Esophagus squamous epithelium (tissue), 5 donors: ENCODE results near the gene FGD6. TPM values are rescaled to one million over a fixed set of nuclear protein-coding genes. Genes with fewer than 3 reads are reported as not detected.

Experiments
- DNase-seq: peaks from one replicate; lab custom pipeline; 2025; lab: John Stamatoyannopoulos, UW
- H3K27ac ChIP-seq, 4 donors: fragments of 200-600 bp; sonication (generic); one replicate each; pipeline ENCODE4 v1.5.1; 2016 to 2019; ENCODE audit warnings: mild to moderate bottlenecking in 1 of 4
- H3K27me3 ChIP-seq, 4 donors: fragments of 200-600 bp; sonication (generic); 1 replicate in 3 of 4; 2 replicates in 1 of 4; pipeline versions ENCODE4 v1.5.1 to v1.6.0; 2017 to 2021; ENCODE audit warnings: antibody characterized with exemption in 1 of 4
- H3K36me3 ChIP-seq, 3 donors: fragments of 200-600 bp; sonication (generic); one replicate each; pipeline ENCODE4 v1.5.1; 2016 to 2019
- H3K4me1 ChIP-seq, 3 donors: fragments of 200-600 bp; sonication (generic); one replicate each; pipeline ENCODE4 v1.5.1; 2017 to 2019
- H3K4me3 ChIP-seq, 4 donors: fragments of 200-600 bp; sonication (generic); 1 replicate in 3 of 4; 2 replicates in 1 of 4; pipeline ENCODE4 v1.5.1; 2016 to 2019; ENCODE audit warnings: mild to moderate bottlenecking in 2 of 4, moderate library complexity in 1 of 4
- H3K9me3 ChIP-seq, 3 donors: fragments of 200-600 bp; sonication (generic); one replicate each; pipeline ENCODE4 v1.5.1; 2016 to 2019
- POLR2A ChIP-seq, 4 donors: fragments of 450-650 bp; IDR thresholded peaks; one replicate each; pipeline ENCODE4 v1.6.1; 2017; ENCODE audit warnings: antibody characterized with exemption in 4 of 4, mild to moderate bottlenecking in 4 of 4, moderate library complexity in 3 of 4
- WGBS, 2 donors: methylation state at CpG; one replicate each; pipeline ENCODE4 v1.1.5; 2018; 5-methylcytosine and 5-hydroxymethylcytosine counted together
- intact Hi-C: fragments of 100-400 bp; cut with DNase I; formaldehyde crosslinking; loops from one replicate; pipeline ENCODE4 v1.15.0; 2022
- total RNA-seq, 4 donors: library from RNA; depleted of rRNA; stranded (reverse); fragments of >200 nt; gene quantifications; one replicate each; pipeline ENCODE4 v1.1.0, GENCODE V29; 2016
- TF ChIP-seq, protein P1 (sequence below), 6 experiments: fragments of 450-650 bp in 4 of 6; fragments of 200-600 bp in 2 of 6; sonication (generic) in 2 of 6; IDR thresholded peaks; one replicate each; pipeline ENCODE4 v1.5.1; 2016 to 2019; ENCODE audit warnings: antibody characterized with exemption in 6 of 6, mild to moderate bottlenecking in 4 of 6, moderate library complexity in 4 of 6
- donor health status: DM: yes; HTN: yes; CAD: no.

Gene FGD6
- total RNA-seq, 4 donors from 2014 or later = 10.0 to 19.1 (median 13.2) TPM

DNA sequence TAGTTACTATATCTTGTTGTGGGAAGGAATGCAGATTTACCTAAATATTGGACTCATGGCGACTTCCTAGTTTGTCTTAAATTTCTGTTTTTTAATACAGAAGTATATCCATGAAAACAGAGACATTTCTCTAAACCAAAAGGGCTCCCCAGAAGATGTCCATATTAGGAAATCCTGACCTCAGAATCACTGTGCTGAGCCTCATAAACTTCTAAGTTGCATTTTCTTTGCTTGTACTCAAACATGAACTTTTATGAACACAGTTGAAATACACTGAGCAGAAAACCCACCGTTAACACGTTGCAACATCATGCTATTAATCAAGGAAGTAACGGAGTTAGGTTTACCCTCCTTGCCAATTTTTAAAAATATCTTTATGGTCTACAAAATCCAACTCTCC lies 100.9 kb downstream of the FGD6 start:
- Histone ChIP-seq H3K4me3 (no peak overlapping the region), H3K27ac (peak overlapping the region in 3 of 4 donors; percentile 59 to 79 (median 62)), H3K4me1 (peaks cover 0 to 30% (median 9%) of the 10 kb centered on the region in 3 donors), H3K27me3 (no peaks in the 10 kb centered on the region), H3K9me3 (no peaks in the 10 kb centered on the region), H3K36me3 (peaks cover 0 to 25% (median 0%) of the 10 kb centered on the region in 3 donors)
- WGBS, 2 donors = 27 to 44% methylated on average over 4 of the region's 4 CpGs
- intact Hi-C loops = loop anchor here (5.0 kb wide), 3 partner anchors 101 to 416 kb away; partner anchors contain the start of genes FGD6 and VEZT
- no peak for DNase-seq
- no peak for TF ChIP-seq POLR2A (IDR thresholded peaks at IDR 0.05)
- TF ChIP-seq, protein P1, sequence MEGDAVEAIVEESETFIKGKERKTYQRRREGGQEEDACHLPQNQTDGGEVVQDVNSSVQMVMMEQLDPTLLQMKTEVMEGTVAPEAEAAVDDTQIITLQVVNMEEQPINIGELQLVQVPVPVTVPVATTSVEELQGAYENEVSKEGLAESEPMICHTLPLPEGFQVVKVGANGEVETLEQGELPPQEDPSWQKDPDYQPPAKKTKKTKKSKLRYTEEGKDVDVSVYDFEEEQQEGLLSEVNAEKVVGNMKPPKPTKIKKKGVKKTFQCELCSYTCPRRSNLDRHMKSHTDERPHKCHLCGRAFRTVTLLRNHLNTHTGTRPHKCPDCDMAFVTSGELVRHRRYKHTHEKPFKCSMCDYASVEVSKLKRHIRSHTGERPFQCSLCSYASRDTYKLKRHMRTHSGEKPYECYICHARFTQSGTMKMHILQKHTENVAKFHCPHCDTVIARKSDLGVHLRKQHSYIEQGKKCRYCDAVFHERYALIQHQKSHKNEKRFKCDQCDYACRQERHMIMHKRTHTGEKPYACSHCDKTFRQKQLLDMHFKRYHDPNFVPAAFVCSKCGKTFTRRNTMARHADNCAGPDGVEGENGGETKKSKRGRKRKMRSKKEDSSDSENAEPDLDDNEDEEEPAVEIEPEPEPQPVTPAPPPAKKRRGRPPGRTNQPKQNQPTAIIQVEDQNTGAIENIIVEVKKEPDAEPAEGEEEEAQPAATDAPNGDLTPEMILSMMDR (IDR thresholded peaks at IDR 0.05) = no peak

- 61 to 72% methylated on average over 7 of the region's 7 CpGs for WGBS, 2 donors
- TF ChIP-seq, protein P1 (IDR thresholded peaks at IDR 0.05) = no peak
- TF ChIP-seq POLR2A (IDR thresholded peaks at IDR 0.05) = no peak
- peak overlapping the region in 2 of 4 donors; percentile 62 to 79 for H3K27ac ChIP-seq
Measured at GRCh38 chr12:95115641-95116040, 101.6 kb downstream of the FGD6 start.

DNA sequence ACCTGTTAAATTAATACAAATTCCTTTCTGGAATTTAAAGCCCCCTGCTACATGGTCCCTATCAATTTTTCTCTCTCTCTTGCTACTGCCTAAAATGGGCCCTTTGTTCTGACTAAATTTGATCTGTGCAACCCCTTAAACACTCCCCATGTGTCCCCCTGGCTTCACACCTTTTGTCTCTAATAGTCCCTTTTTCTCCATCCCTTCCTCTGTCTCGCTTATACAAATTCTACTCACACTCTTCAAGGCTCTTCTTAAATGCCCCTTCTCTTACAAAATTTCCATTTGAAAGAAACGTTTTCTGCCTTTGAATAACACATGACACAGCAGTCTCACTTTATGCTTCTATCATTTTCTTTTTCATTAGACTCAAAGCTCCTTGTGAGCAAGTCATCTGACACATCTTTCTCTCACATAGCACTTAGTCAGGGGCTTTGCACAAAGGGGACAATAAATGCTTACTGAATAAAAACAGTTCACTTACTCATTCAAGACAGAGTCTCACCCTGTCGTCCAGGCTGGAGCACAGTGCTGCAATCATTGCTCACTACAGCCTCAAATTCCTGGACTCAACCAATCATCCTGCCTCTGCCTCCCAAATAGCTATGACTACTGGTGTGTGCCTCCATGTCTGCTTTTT lies 102.4 kb downstream of the FGD6 start:
- Histone ChIP-seq H3K9me3 (no peaks in the 10 kb centered on the region), H3K4me1 (peaks cover 0 to 30% (median 9%) of the 10 kb centered on the region in 3 donors), H3K4me3 (no peak overlapping the region), H3K27ac (peak overlapping the region in 2 of 4 donors; percentile 62 to 79), H3K27me3 (no peaks in the 10 kb centered on the region), H3K36me3 (peaks cover 0 to 38% (median 0%) of the 10 kb centered on the region in 3 donors)
- WGBS, 2 donors = 54 to 55% methylated on average over 3 of the region's 3 CpGs
- no peak for DNase-seq
- TF ChIP-seq, protein P1 (IDR thresholded peaks at IDR 0.05) = no peak
- no peak for TF ChIP-seq POLR2A (IDR thresholded peaks at IDR 0.05)
- intact Hi-C loops = loop anchor here (5.0 kb wide), 3 partner anchors 102 to 417 kb away; partner anchors contain the start of genes FGD6 and VEZT

More at GRCh38 chr12:95115641-95116040, 101.6 kb downstream of the FGD6 start:
- H3K4me3 ChIP-seq = no peak overlapping the region
- H3K4me1 ChIP-seq = peaks cover 0 to 30% (median 9%) of the 10 kb centered on the region in 3 donors
- H3K9me3 ChIP-seq = no peaks in the 10 kb centered on the region
- intact Hi-C loops = loop anchor here (5.0 kb wide), 3 partner anchors 102 to 417 kb away; partner anchors contain the start of genes FGD6 and VEZT
- H3K36me3 ChIP-seq = peaks cover 0 to 32% (median 0%) of the 10 kb centered on the region in 3 donors
- DNase-seq = no peak
- no peaks in the 10 kb centered on the region for H3K27me3 ChIP-seq

GRCh38 chr12:95107362-95107761 lies 109.9 kb downstream of the FGD6 start:
- Histone ChIP-seq H3K27ac (no peak overlapping the region), H3K4me3 (no peak overlapping the region), H3K9me3 (no peaks in the 10 kb centered on the region), H3K27me3 (no peaks in the 10 kb centered on the region), H3K36me3 (peaks cover 0 to 91% (median 0%) of the 10 kb centered on the region in 3 donors), H3K4me1 (peaks cover 0 to 13% (median 8%) of the 10 kb centered on the region in 3 donors)
- TF ChIP-seq, protein P1 (IDR thresholded peaks at IDR 0.05) = no peak
- intact Hi-C loops = no loop called here
- DNase-seq = no peak
- 86 to 87% methylated on average over 7 of the region's 7 CpGs for WGBS, 2 donors

GRCh38 chr12:95105540-95105939 lies 111.7 kb downstream of the FGD6 start:
- Histone ChIP-seq H3K27ac (no peak overlapping the region), H3K4me1 (peaks cover 0 to 17% (median 8%) of the 10 kb centered on the region in 3 donors), H3K36me3 (peaks cover 0 to 81% (median 0%) of the 10 kb centered on the region in 3 donors), H3K9me3 (no peaks in the 10 kb centered on the region), H3K27me3 (no peaks in the 10 kb centered on the region), H3K4me3 (no peak overlapping the region)
- TF ChIP-seq, protein P1 (IDR thresholded peaks at IDR 0.05) = no peak
- TF ChIP-seq POLR2A (IDR thresholded peaks at IDR 0.05) = no peak
- WGBS, 2 donors = 82 to 93% methylated on average over 8 of the region's 8 CpGs
- no peak for DNase-seq
- intact Hi-C loops = no loop called here
